AG04450 (cell line): ENCODE results near the gene KCNAB2. TPM values are rescaled to one million over a fixed set of nuclear protein-coding genes. Genes with fewer than 3 reads are reported as not detected.

Source experiments
- CTCF ChIA-PET: fragments of 300-600, 350-600 bp; formaldehyde crosslinking; extraction: SDS; loops from one replicate; lab custom pipeline; 2022; ENCODE audit warnings: antibody characterized with exemption, inconsistent platforms; lab: Charles Lee
- POLR2A ChIA-PET: fragments of 350-600 bp; formaldehyde crosslinking; extraction: SDS; loops from one replicate; lab custom pipeline; 2021; ENCODE audit warnings: antibody characterized with exemption, inconsistent platforms; lab: Yijun Ruan, JAX
- DNase-seq: peaks from one replicate; pipeline ENCODE4 v3.0.0-alpha.2; 2011; ENCODE audit warnings: low read depth, low spot score
- H3K27ac ChIP-seq: one replicate; pipeline ENCODE4 v1.5.1; 2012; ENCODE audit warnings: low read depth, low read length, control low read depth
- H3K27me3 ChIP-seq: one replicate; pipeline ENCODE4 v1.6.0; 2012; ENCODE audit warnings: low read length; ENCODE audit not compliant: control insufficient read depth, insufficient read depth
- H3K4me3 ChIP-seq: 2 replicates; pipeline ENCODE4 v1.5.1; 2011; ENCODE audit warnings: mild to moderate bottlenecking, low read depth, low read length, control low read depth
- H3K9me3 ChIP-seq: 2 replicates; pipeline ENCODE4 v1.5.1; 2012; ENCODE audit warnings: low read length; ENCODE audit not compliant: control insufficient read depth, insufficient read depth
- polyA plus RNA-seq: library from polyadenylated mRNA; depleted of rRNA; stranded (reverse); fragments of >200 nt; gene quantifications from 2 replicates; pipeline ENCODE4 v1.2.3, GENCODE V29; 2011
- TF ChIP-seq, protein P1 (sequence below): IDR thresholded peaks from 2 replicates; pipeline ENCODE4 v1.5.1; 2011; ENCODE audit warnings: low read depth, low read length, control low read depth, inconsistent platforms

KCNAB2 gene
- polyA plus RNA-seq, 1 experiment = 3.1 TPM

DNA sequence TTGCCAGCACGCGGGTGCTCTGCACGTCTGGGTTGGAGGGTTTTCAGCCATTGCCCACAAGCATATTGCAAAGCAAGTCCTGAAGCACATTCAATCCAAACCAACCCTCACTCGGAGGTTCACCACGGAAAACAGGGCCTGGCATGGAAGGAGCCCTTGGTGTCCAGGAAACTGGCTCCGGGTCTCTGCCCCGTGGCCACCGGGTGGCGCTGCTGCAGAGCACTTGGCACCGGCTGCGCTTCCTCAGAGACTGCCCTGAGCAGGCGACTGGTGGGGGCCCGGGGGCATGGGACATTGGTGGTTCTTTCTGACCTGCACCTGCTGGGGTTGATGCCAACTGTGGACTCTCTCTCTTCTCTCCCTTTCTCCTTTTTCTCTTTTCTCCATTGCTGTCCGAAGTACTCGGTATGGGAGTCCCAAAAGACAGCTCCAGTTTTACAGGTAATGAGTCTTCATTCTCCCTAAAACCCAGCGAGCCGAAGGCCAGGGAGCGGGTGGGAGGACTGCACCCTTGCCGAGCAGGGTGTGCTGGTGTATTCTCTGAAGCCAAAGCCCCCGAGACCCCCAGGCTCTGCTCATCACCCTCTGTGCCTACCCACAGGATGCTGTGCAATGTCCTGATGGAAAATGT is 4.1 kb upstream of the KCNAB2 start:
- Histone ChIP-seq H3K27me3 (peaks cover 13% of the 10 kb centered on the region), H3K27ac (no peak overlapping the region), H3K4me3 (no peak overlapping the region), H3K9me3 (no peaks in the 10 kb centered on the region)
- POLR2A ChIA-PET = no interaction called here
- TF ChIP-seq, protein P1, sequence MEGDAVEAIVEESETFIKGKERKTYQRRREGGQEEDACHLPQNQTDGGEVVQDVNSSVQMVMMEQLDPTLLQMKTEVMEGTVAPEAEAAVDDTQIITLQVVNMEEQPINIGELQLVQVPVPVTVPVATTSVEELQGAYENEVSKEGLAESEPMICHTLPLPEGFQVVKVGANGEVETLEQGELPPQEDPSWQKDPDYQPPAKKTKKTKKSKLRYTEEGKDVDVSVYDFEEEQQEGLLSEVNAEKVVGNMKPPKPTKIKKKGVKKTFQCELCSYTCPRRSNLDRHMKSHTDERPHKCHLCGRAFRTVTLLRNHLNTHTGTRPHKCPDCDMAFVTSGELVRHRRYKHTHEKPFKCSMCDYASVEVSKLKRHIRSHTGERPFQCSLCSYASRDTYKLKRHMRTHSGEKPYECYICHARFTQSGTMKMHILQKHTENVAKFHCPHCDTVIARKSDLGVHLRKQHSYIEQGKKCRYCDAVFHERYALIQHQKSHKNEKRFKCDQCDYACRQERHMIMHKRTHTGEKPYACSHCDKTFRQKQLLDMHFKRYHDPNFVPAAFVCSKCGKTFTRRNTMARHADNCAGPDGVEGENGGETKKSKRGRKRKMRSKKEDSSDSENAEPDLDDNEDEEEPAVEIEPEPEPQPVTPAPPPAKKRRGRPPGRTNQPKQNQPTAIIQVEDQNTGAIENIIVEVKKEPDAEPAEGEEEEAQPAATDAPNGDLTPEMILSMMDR = peak; percentile 46
- CTCF ChIA-PET = interaction anchor here (0.8 kb wide), 1 partner anchor 9 kb away, joined by 4 read pairs; no protein-coding TSS in a partner anchor
- DNase-seq = no peak

GRCh38 chr1:6043561-6043960 is 2.1 kb upstream of the KCNAB2 start:
- no peaks in the 10 kb centered on the region for H3K9me3 ChIP-seq
- H3K27ac ChIP-seq = no peak overlapping the region
- no peak for DNase-seq
- POLR2A ChIA-PET = no interaction called here
- CTCF ChIA-PET = no interaction called here
- TF ChIP-seq, protein P1 = no peak
- H3K27me3 ChIP-seq = peaks cover 17% of the 10 kb centered on the region
- no peak overlapping the region for H3K4me3 ChIP-seq

- H3K27me3 ChIP-seq = peaks cover 16% of the 10 kb centered on the region
- POLR2A ChIA-PET = no interaction called here
- no peak overlapping the region for H3K27ac ChIP-seq
- CTCF ChIA-PET = interaction anchor here (1.0 kb wide), 1 partner anchor 201 kb away, joined by 3 read pairs; no protein-coding TSS in a partner anchor
- no peak overlapping the region for H3K4me3 ChIP-seq
- no peaks in the 10 kb centered on the region for H3K9me3 ChIP-seq
- DNase-seq = no peak
- TF ChIP-seq, protein P1 = no peak
These were observed 1.1 kb upstream of the KCNAB2 start for GRCh38 chr1:6044481-6045109.

DNA sequence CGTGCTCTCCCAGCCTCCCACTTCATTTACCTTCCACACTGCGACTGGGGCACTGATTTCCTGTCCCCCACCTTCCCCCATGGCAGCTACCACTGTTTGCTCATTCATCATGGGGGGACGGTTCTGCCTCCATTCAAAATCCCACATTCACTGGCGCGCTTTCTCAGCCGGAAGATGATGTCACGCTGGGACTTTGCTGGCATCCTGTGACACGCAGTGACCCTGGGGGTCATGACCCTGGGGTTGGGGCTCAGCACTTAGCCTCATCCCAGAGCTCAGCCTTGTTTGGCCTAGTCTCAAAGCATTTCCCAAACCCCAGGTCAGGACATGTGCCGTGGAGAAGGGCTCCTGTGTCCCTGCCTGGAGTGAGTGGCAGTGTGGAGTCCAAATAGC is 582 bp upstream of the KCNAB2 start:
- no peak for DNase-seq
- no peak overlapping the region for H3K4me3 ChIP-seq
- no peak overlapping the region for H3K27ac ChIP-seq
- peaks cover 13% of the 10 kb centered on the region for H3K27me3 ChIP-seq
- CTCF ChIA-PET = interaction anchor here (0.5 to 1.0 kb wide), 2 partner anchors 201 to 362 kb away, joined by 3 to 4 read pairs; no protein-coding TSS in a partner anchor
- TF ChIP-seq, protein P1 = no peak
- no peaks in the 10 kb centered on the region for H3K9me3 ChIP-seq
- POLR2A ChIA-PET = no interaction called here

GRCh38 chr1:6046279-6046678 is 591 bp downstream of the KCNAB2 start:
- Histone ChIP-seq H3K9me3 (no peaks in the 10 kb centered on the region), H3K27ac (no peak overlapping the region), H3K27me3 (peaks cover 12% of the 10 kb centered on the region), H3K4me3 (no peak overlapping the region)
- DNase-seq = no peak
- CTCF ChIA-PET = no interaction called here
- TF ChIP-seq, protein P1 = no peak
- POLR2A ChIA-PET = no interaction called here
